ENCODE data around the gene INPP5E.

Gene INPP5E

GRCh38 chr9:136453326-136453725 is 13.7 kb upstream of the INPP5E start:
- H3K27ac ChIP-seq, result no peak overlapping the region
- no peak overlapping the region for H3K4me3 ChIP-seq
- H3K27me3 ChIP-seq, result no peaks in the 10 kb centered on the region
- DNase-seq, result no peak
- H3K36me3 ChIP-seq, result peaks cover 82 to 100% (median 90%) of the 10 kb centered on the region in 3 donors
- TF ChIP-seq, protein P1, sequence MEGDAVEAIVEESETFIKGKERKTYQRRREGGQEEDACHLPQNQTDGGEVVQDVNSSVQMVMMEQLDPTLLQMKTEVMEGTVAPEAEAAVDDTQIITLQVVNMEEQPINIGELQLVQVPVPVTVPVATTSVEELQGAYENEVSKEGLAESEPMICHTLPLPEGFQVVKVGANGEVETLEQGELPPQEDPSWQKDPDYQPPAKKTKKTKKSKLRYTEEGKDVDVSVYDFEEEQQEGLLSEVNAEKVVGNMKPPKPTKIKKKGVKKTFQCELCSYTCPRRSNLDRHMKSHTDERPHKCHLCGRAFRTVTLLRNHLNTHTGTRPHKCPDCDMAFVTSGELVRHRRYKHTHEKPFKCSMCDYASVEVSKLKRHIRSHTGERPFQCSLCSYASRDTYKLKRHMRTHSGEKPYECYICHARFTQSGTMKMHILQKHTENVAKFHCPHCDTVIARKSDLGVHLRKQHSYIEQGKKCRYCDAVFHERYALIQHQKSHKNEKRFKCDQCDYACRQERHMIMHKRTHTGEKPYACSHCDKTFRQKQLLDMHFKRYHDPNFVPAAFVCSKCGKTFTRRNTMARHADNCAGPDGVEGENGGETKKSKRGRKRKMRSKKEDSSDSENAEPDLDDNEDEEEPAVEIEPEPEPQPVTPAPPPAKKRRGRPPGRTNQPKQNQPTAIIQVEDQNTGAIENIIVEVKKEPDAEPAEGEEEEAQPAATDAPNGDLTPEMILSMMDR (IDR thresholded peaks at IDR 0.05), result no peak
- H3K4me1 ChIP-seq, result no peaks in the 10 kb centered on the region
- H3K9me3 ChIP-seq, result no peaks in the 10 kb centered on the region
- intact Hi-C loops (cut with DNase I; ENCODE audit: low total_unique reads), result no loop called here

GRCh38 chr9:136451221-136451877 is 11.7 kb upstream of the INPP5E start:
- DNase-seq, result no peak
- Histone ChIP-seq H3K9me3 (no peaks in the 10 kb centered on the region), H3K27me3 (no peaks in the 10 kb centered on the region), H3K27ac (no peak overlapping the region), H3K4me3 (no peak overlapping the region), H3K36me3 (peaks cover 85 to 100% (median 90%) of the 10 kb centered on the region in 3 donors), H3K4me1 (no peaks in the 10 kb centered on the region)
- intact Hi-C loops (cut with DNase I; ENCODE audit: low total_unique reads), result no loop called here
- TF ChIP-seq, protein P1 (IDR thresholded peaks at IDR 0.05), result no peak

GRCh38 chr9:136448655-136449054 is 9.0 kb upstream of the INPP5E start:
- no peak for DNase-seq
- intact Hi-C loops (cut with DNase I; ENCODE audit: low total_unique reads), result no loop called here
- Histone ChIP-seq H3K4me3 (no peak overlapping the region), H3K36me3 (peaks cover 73 to 100% (median 90%) of the 10 kb centered on the region in 3 donors), H3K27ac (no peak overlapping the region), H3K9me3 (no peaks in the 10 kb centered on the region), H3K27me3 (no peaks in the 10 kb centered on the region), H3K4me1 (no peaks in the 10 kb centered on the region)
- TF ChIP-seq, protein P1 (IDR thresholded peaks at IDR 0.05), result no peak

- TF ChIP-seq, protein P1 (IDR thresholded peaks at IDR 0.05), result no peak
- peaks cover 86 to 100% (median 97%) of the 10 kb centered on the region in 3 donors for H3K36me3 ChIP-seq
- intact Hi-C loops (cut with DNase I; ENCODE audit: low total_unique reads), result no loop called here
These were observed 7.6 kb upstream of the INPP5E start for GRCh38 chr9:136447173-136447778.

GRCh38 chr9:136445799-136446198 is 6.2 kb upstream of the INPP5E start:
- no peaks in the 10 kb centered on the region for H3K4me1 ChIP-seq
- H3K36me3 ChIP-seq, result peaks cover 86 to 100% (median 99%) of the 10 kb centered on the region in 3 donors
- TF ChIP-seq, protein P1 (IDR thresholded peaks at IDR 0.05), result no peak
- no peaks in the 10 kb centered on the region for H3K9me3 ChIP-seq
- intact Hi-C loops (cut with DNase I; ENCODE audit: low total_unique reads), result no loop called here
- no peak overlapping the region for H3K4me3 ChIP-seq
- DNase-seq, result no peak
- H3K27me3 ChIP-seq, result no peaks in the 10 kb centered on the region
- H3K27ac ChIP-seq, result no peak overlapping the region

More at GRCh38 chr9:136447173-136447778, 7.6 kb upstream of the INPP5E start:
- no peaks in the 10 kb centered on the region for H3K27me3 ChIP-seq
- H3K4me3 ChIP-seq, result no peak overlapping the region
- H3K9me3 ChIP-seq, result no peaks in the 10 kb centered on the region
- H3K4me1 ChIP-seq, result no peaks in the 10 kb centered on the region
- H3K27ac ChIP-seq, result no peak overlapping the region
- no peak for DNase-seq
